CD14-positive monocyte (primary cell): ENCODE measurements around the gene SOX15. TPM values are rescaled to one million over a fixed set of nuclear protein-coding genes. Genes with fewer than 3 reads are reported as not detected.

Source experiments
- DNase-seq, 3 donors: peaks; one replicate each; pipeline ENCODE4 v3.0.0-alpha.2; 2011 to 2022
- H2AFZ ChIP-seq: 2 replicates; pipeline ENCODE4 v1.6.0; 2012; ENCODE audit warnings: mild to moderate bottlenecking, low read depth, low read length, inconsistent platforms; ENCODE audit not compliant: insufficient read depth, poor library complexity, severe bottlenecking
- H3K27ac ChIP-seq, 2 donors: 1 replicate in 1 of 2; 2 replicates in 1 of 2; pipeline ENCODE4 v1.5.1; 2012 to 2013; ENCODE audit warnings: low read length in 2 of 2, control low read depth in 1 of 2, inconsistent platforms in 1 of 2, low read depth in 1 of 2, mild to moderate bottlenecking in 1 of 2
- H3K27me3 ChIP-seq, 2 donors: one replicate each; pipeline versions ENCODE4 v1.6.0 to v1.6.1; 2011 to 2013; ENCODE audit warnings: low read length in 2 of 2; ENCODE audit not compliant: control insufficient read depth in 2 of 2, insufficient read depth in 2 of 2
- H3K36me3 ChIP-seq, 2 donors: replicated peaks in 1 of 2; 1 replicate in 1 of 2; 2 replicates in 1 of 2; pipeline versions ENCODE4 v1.5.1 to v1.6.1; 2012 to 2013; ENCODE audit warnings: low read length in 2 of 2, control low read depth in 1 of 2, inconsistent platforms in 1 of 2, mild to moderate bottlenecking in 1 of 2; ENCODE audit not compliant: insufficient read depth in 2 of 2, control insufficient read depth in 1 of 2
- H3K4me1 ChIP-seq, 2 donors: 1 replicate in 1 of 2; 2 replicates in 1 of 2; pipeline versions ENCODE4 v1.5.1 to v1.6.1; 2012 to 2013; ENCODE audit warnings: low read length in 2 of 2, control low read depth in 1 of 2, inconsistent platforms in 1 of 2, mild to moderate bottlenecking in 1 of 2, moderate library complexity in 1 of 2; ENCODE audit not compliant: insufficient read depth in 2 of 2, control insufficient read depth in 1 of 2
- H3K4me2 ChIP-seq: replicated peaks from 2 replicates; pipeline ENCODE3; 2012; ENCODE audit warnings: low read length, moderate library complexity, mild to moderate bottlenecking; ENCODE audit not compliant: poor library complexity, severe bottlenecking; ENCODE audit errors: extremely low read depth
- H3K4me3 ChIP-seq, 3 experiments: fragments of 200-600 bp in 1 of 3; sonication (generic) in 1 of 3; replicated peaks in 1 of 3; 1 replicate in 2 of 3; 2 replicates in 1 of 3; pipeline ENCODE4 v1.5.1; 2011 to 2013; ENCODE audit warnings: low read length in 3 of 3, mild to moderate bottlenecking in 3 of 3, control low read depth in 2 of 3, low read depth in 2 of 3, inconsistent platforms in 1 of 3, moderate library complexity in 1 of 3
- H3K79me2 ChIP-seq: 2 replicates; pipeline ENCODE4 v1.6.0; 2012; ENCODE audit warnings: mild to moderate bottlenecking, control low read depth, inconsistent platforms, low read length, moderate library complexity; ENCODE audit not compliant: insufficient read depth
- H3K9ac ChIP-seq: 2 replicates; pipeline ENCODE4 v1.6.0; 2017; ENCODE audit warnings: low read length, mild to moderate bottlenecking; ENCODE audit not compliant: insufficient read depth, poor library complexity, severe bottlenecking
- H3K9me3 ChIP-seq, 2 donors: replicated peaks in 1 of 2; 1 replicate in 1 of 2; 2 replicates in 1 of 2; pipeline versions ENCODE4 v1.5.1 to v1.6.1; 2012 to 2013; ENCODE audit warnings: low read length in 2 of 2, control low read depth in 1 of 2; ENCODE audit not compliant: control insufficient read depth in 1 of 2, insufficient read depth in 1 of 2
- H4K20me1 ChIP-seq: 2 replicates; pipeline ENCODE4 v1.6.0; 2012; ENCODE audit warnings: mild to moderate bottlenecking, low read length, control low read depth, moderate library complexity; ENCODE audit not compliant: insufficient read depth
- H3K27ac Mint-ChIP-seq, 7 donors: one replicate each; pipeline ENCODE4 v1.8.0; 2020; ENCODE audit warnings: mild to moderate bottlenecking in 7 of 7, mixed read lengths in 7 of 7, moderate library complexity in 6 of 7, inconsistent platforms in 2 of 7
- H3K27me3 Mint-ChIP-seq, 3 donors: one replicate each; pipeline ENCODE4 v1.8.0; 2021 to 2022; ENCODE audit warnings: low read depth in 3 of 3, mild to moderate bottlenecking in 3 of 3, mixed read lengths in 3 of 3, moderate library complexity in 3 of 3, inconsistent platforms in 1 of 3
- H3K36me3 Mint-ChIP-seq, 2 donors: one replicate each; pipeline ENCODE4 v1.8.0; 2020; ENCODE audit warnings: mixed read lengths in 2 of 2, inconsistent platforms in 1 of 2, mild to moderate bottlenecking in 1 of 2
- H3K4me1 Mint-ChIP-seq: one replicate; pipeline ENCODE4 v1.8.0; 2020; ENCODE audit warnings: mild to moderate bottlenecking, mixed read lengths
- H3K4me3 Mint-ChIP-seq, 2 donors: one replicate each; pipeline ENCODE4 v1.8.0; 2020; ENCODE audit warnings: mild to moderate bottlenecking in 2 of 2, mixed read lengths in 2 of 2, moderate library complexity in 1 of 2
- H3K9me3 Mint-ChIP-seq, 7 donors: one replicate each; pipeline ENCODE4 v1.8.0; 2020 to 2022; ENCODE audit warnings: mixed read lengths in 7 of 7, mild to moderate bottlenecking in 6 of 7, moderate library complexity in 6 of 7, inconsistent platforms in 2 of 7
- WGBS: methylation state at CpG from one replicate; pipeline ENCODE4 v1.1.5; 2013; ENCODE audit warnings: missing lambda C conversion rate; ENCODE audit not compliant: insufficient coverage; 5-methylcytosine and 5-hydroxymethylcytosine counted together
- intact Hi-C, 2 donors: fragments of 100-400 bp; cut with micrococcal nuclease; formaldehyde crosslinking; loops; one replicate each; pipeline versions ENCODE4 v1.15.0 to v1.15.1; 2023
- polyA plus RNA-seq, 3 donors: library from polyadenylated mRNA; depleted of rRNA in 1 of 3; unstranded in 2 of 3; stranded (reverse) in 1 of 3; fragments of 300-500 nt in 2 of 3; fragments of >200 nt in 1 of 3; fragmentation: Illumina TruSeq in 2 of 3; gene quantifications; 1 replicate in 2 of 3; 2 replicates in 1 of 3; pipeline ENCODE4 v1.2.3, GENCODE V29; 2012 to 2021
- TF ChIP-seq, protein P1 (sequence below): fragments of 200-600 bp; IDR thresholded peaks from one replicate; pipeline ENCODE4 v1.8.0; 2022; ENCODE audit warnings: antibody characterized with exemption, mild to moderate bottlenecking

Gene SOX15
- polyA plus RNA-seq, 3 donors = 0.86 to 1.2 (median 1.1) TPM

- no peak overlapping the region for H2AFZ ChIP-seq
- no peaks in the 10 kb centered on the region for H3K27me3 ChIP-seq
- H4K20me1 ChIP-seq = peaks cover 84% of the 10 kb centered on the region
- peak in 1 of 3 donors; percentile 3 for DNase-seq
- H3K79me2 ChIP-seq = peaks cover 86% of the 10 kb centered on the region
- 92% methylated on average over 13 of the region's 14 CpGs for WGBS
- intact Hi-C loops = loop anchor here (5.0 to 10.0 kb wide), 2 partner anchors 252 to 266 kb away; partner anchors contain the start of gene NEURL4 (in 1 of the 2)
- H3K9ac ChIP-seq = no peak overlapping the region
- peak overlapping the region; percentile 78 to 100 (median 99) for H3K27ac Mint-ChIP-seq
- H3K27me3 Mint-ChIP-seq = peaks cover 0 to 13% (median 2%) of the 10 kb centered on the region in 3 donors
- peak overlapping the region in 1 of 3 experiments; percentile 100 for H3K4me3 ChIP-seq
- H3K36me3 Mint-ChIP-seq = peaks cover 73 to 81% of the 10 kb centered on the region in 2 donors
- H3K36me3 ChIP-seq = peaks cover 49 to 52% of the 10 kb centered on the region in 2 donors
- H3K4me2 ChIP-seq = peak overlapping the region; percentile 91
- peak overlapping the region; percentile 7 to 50 for H3K4me3 Mint-ChIP-seq
- no peaks in the 10 kb centered on the region for H3K9me3 ChIP-seq
- H3K4me1 ChIP-seq = peaks cover 70 to 80% of the 10 kb centered on the region in 2 donors
- H3K27ac ChIP-seq = peak overlapping the region; percentile 99
- H3K9me3 Mint-ChIP-seq = peaks cover 0 to 4% (median 0%) of the 10 kb centered on the region in 7 donors
- TF ChIP-seq, protein P1, sequence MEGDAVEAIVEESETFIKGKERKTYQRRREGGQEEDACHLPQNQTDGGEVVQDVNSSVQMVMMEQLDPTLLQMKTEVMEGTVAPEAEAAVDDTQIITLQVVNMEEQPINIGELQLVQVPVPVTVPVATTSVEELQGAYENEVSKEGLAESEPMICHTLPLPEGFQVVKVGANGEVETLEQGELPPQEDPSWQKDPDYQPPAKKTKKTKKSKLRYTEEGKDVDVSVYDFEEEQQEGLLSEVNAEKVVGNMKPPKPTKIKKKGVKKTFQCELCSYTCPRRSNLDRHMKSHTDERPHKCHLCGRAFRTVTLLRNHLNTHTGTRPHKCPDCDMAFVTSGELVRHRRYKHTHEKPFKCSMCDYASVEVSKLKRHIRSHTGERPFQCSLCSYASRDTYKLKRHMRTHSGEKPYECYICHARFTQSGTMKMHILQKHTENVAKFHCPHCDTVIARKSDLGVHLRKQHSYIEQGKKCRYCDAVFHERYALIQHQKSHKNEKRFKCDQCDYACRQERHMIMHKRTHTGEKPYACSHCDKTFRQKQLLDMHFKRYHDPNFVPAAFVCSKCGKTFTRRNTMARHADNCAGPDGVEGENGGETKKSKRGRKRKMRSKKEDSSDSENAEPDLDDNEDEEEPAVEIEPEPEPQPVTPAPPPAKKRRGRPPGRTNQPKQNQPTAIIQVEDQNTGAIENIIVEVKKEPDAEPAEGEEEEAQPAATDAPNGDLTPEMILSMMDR = no peak
- H3K4me1 Mint-ChIP-seq = peaks cover 73% of the 10 kb centered on the region
Measured at GRCh38 chr17:7576432-7576937, 13.4 kb downstream of the SOX15 start.

GRCh38 chr17:7575959-7576358 lies 13.9 kb downstream of the SOX15 start:
- intact Hi-C loops = loop anchor here (5.0 to 10.0 kb wide), 2 partner anchors 251 to 266 kb away; partner anchors contain the start of gene NEURL4 (in 1 of the 2)
- Mint-ChIP-seq H3K27ac (peak overlapping the region; percentile 79 to 100 (median 99)), H3K36me3 (peaks cover 73 to 81% of the 10 kb centered on the region in 2 donors), H3K9me3 (peaks cover 0 to 4% (median 0%) of the 10 kb centered on the region in 7 donors), H3K4me1 (peaks cover 73% of the 10 kb centered on the region), H3K4me3 (peak overlapping the region in 1 of 2 donors; percentile 97), H3K27me3 (peaks cover 0 to 13% (median 2%) of the 10 kb centered on the region in 3 donors)
- Histone ChIP-seq H3K4me1 (peaks cover 68 to 79% of the 10 kb centered on the region in 2 donors), H3K79me2 (peaks cover 86% of the 10 kb centered on the region), H2AFZ (no peak overlapping the region), H3K27me3 (no peaks in the 10 kb centered on the region), H3K9me3 (no peaks in the 10 kb centered on the region), H3K4me2 (peak overlapping the region; percentile 91), H3K27ac (peak overlapping the region; percentile 99), H4K20me1 (peaks cover 79% of the 10 kb centered on the region), H3K36me3 (peaks cover 50 to 57% of the 10 kb centered on the region in 2 donors), H3K9ac (no peak overlapping the region), H3K4me3 (peak overlapping the region in 1 of 3 experiments; percentile 100)
- TF ChIP-seq, protein P1 = no peak
- DNase-seq = no peak
- WGBS = 71% methylated on average over 4 of the region's 7 CpGs
